Keratinocyte (primary cell): ENCODE results near the gene NEK2. TPM values are rescaled to one million over a fixed set of nuclear protein-coding genes. Genes with fewer than 3 reads are reported as not detected.

Experiments used
- DNase-seq: peaks from one replicate; pipeline ENCODE4 v3.0.0-alpha.2; 2011; ENCODE audit warnings: low read depth, missing footprints, low spot score
- FAIRE-seq: peaks from 2 replicates; lab custom pipeline; 2011; peaks lifted over from hg19 to GRCh38; lab: Jason Lieb, UNC
- H2AFZ ChIP-seq: 2 replicates; pipeline ENCODE4 v1.6.0; 2012; ENCODE audit warnings: low read length, control low read depth, inconsistent platforms; ENCODE audit not compliant: control insufficient read depth
- H3K27ac ChIP-seq: 2 replicates; pipeline ENCODE4 v1.5.1; 2011; ENCODE audit warnings: low read length; ENCODE audit not compliant: control insufficient read depth, insufficient read depth
- H3K27me3 ChIP-seq: 3 replicates; pipeline ENCODE4 v1.6.0; 2011; ENCODE audit warnings: low read length; ENCODE audit not compliant: control insufficient read depth, insufficient read depth; ENCODE audit errors: extremely low read depth
- H3K36me3 ChIP-seq, 2 experiments: 2 replicates in 1 of 2; 3 replicates in 1 of 2; pipeline ENCODE4 v1.5.1; 2011; ENCODE audit warnings: low read length in 2 of 2, mild to moderate bottlenecking in 1 of 2; ENCODE audit not compliant: control insufficient read depth in 2 of 2, insufficient read depth in 2 of 2; ENCODE audit errors: extremely low read depth in 1 of 2
- H3K4me1 ChIP-seq: 3 replicates; pipeline ENCODE4 v1.5.1; 2011; ENCODE audit warnings: low read length; ENCODE audit not compliant: control insufficient read depth, insufficient read depth; ENCODE audit errors: extremely low read depth
- H3K4me2 ChIP-seq: 3 replicates; pipeline ENCODE4 v1.6.0; 2011; ENCODE audit warnings: low read depth, low read length; ENCODE audit not compliant: control insufficient read depth, insufficient read depth; ENCODE audit errors: extremely low read depth
- H3K4me3 ChIP-seq, 3 experiments: fragments of 200-600 bp in 1 of 3; sonication (generic) in 1 of 3; 2 replicates in 2 of 3; 3 replicates in 1 of 3; pipeline ENCODE4 v1.5.1; 2011 to 2016; ENCODE audit warnings: low read length in 3 of 3, mild to moderate bottlenecking in 3 of 3, control low read depth in 2 of 3, inconsistent platforms in 1 of 3, low read depth in 1 of 3, mixed read lengths in 1 of 3, mixed run types in 1 of 3, moderate library complexity in 1 of 3; ENCODE audit not compliant: control insufficient read depth in 2 of 3, insufficient read depth in 2 of 3; ENCODE audit errors: extremely low read depth in 1 of 3
- H3K79me2 ChIP-seq: 2 replicates; pipeline ENCODE4 v1.6.0; 2012; ENCODE audit warnings: low read length; ENCODE audit not compliant: control insufficient read depth, insufficient read depth
- H3K9ac ChIP-seq: 3 replicates; pipeline ENCODE4 v1.6.0; 2011; ENCODE audit warnings: low read length; ENCODE audit not compliant: control insufficient read depth, insufficient read depth; ENCODE audit errors: extremely low read depth
- H3K9me1 ChIP-seq: 3 replicates; pipeline ENCODE4 v1.6.0; 2011; ENCODE audit warnings: low read length; ENCODE audit not compliant: control insufficient read depth, insufficient read depth; ENCODE audit errors: extremely low read depth
- H3K9me3 ChIP-seq: 2 replicates; pipeline ENCODE4 v1.5.1; 2012; ENCODE audit warnings: low read depth, low read length; ENCODE audit not compliant: control insufficient read depth
- H4K20me1 ChIP-seq: 3 replicates; pipeline ENCODE4 v1.6.0; 2011; ENCODE audit warnings: low read length; ENCODE audit not compliant: control insufficient read depth, insufficient read depth; ENCODE audit errors: extremely low read depth
- EZH2 ChIP-seq: IDR thresholded peaks from one replicate; pipeline ENCODE4 v1.6.1; 2012; ENCODE audit warnings: inconsistent platforms, mild to moderate bottlenecking, low read length, moderate library complexity
- dilution Hi-C: fragments of 300-500 bp; cut with MboI; formaldehyde crosslinking; loops from one replicate; pipeline ENCODE4 v1.7.0; 2020; ENCODE audit warnings: low sequenced_read_pairs; ENCODE audit not compliant: extremely low pct_ligation_motif_present
- polyA plus RNA-seq, 5 experiments: library from polyadenylated mRNA; depleted of rRNA in 3 of 5; stranded (reverse) in 3 of 5; stranded (forward) in 1 of 5; unstranded in 1 of 5; fragments of >200 nt; gene quantifications; 1 replicate in 1 of 5; 2 replicates in 3 of 5; 3 replicates in 1 of 5; pipeline versions ENCODE4 v1.2.1 to v1.2.3, GENCODE V29; 2011 to 2012; ENCODE audit warnings: missing spikeins in 2 of 5, low read depth in 1 of 5, low replicate concordance in 1 of 5
- TF ChIP-seq, protein P1 (sequence below), 3 experiments: IDR thresholded peaks in 1 of 3; conservative IDR thresholded peaks in 1 of 3; optimal IDR thresholded peaks in 1 of 3; 2 replicates in 2 of 3; 3 replicates in 1 of 3; pipeline versions ENCODE3 to v1.5.1; 2011; ENCODE audit warnings: low read length in 3 of 3, mild to moderate bottlenecking in 3 of 3, moderate library complexity in 2 of 3, control low read depth in 1 of 3, inconsistent platforms in 1 of 3; ENCODE audit not compliant: insufficient read depth in 2 of 3; ENCODE audit errors: extremely low read depth in 1 of 3

NEK2 gene
- polyA plus RNA-seq, 1 donor (not counting 4 experiments of a cell fraction or from before 2014, with no cell fraction given): 10.8 TPM

DNA sequence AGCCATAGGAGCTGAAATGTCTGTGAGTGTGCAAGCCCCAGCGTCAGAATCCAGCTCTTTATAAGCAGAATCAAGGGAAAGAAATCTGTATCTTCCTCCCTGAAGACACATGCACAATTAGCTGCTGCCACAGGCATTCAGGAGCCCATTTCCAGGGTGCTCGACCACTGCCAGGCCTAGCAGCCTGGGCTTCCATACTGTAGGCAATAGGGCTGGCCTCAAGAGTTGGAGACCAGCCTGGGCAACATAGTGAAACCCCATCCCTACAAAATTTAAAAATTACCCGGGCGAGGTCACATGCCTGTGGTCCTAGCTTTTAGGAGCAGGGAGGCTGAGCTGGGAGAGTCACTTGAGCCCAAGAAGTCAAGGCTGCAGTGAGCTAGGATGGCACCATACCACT is 41.0 kb downstream of the NEK2 start:
- Histone ChIP-seq H3K4me2 (no peak overlapping the region), H3K4me3 (no peak overlapping the region), H3K27ac (no peak overlapping the region), H3K36me3 (no peaks in the 10 kb centered on the region), H3K9me1 (no peaks in the 10 kb centered on the region), H2AFZ (no peak overlapping the region), H4K20me1 (no peaks in the 10 kb centered on the region), H3K9ac (no peak overlapping the region), H3K4me1 (peaks cover 30% of the 10 kb centered on the region), H3K79me2 (no peaks in the 10 kb centered on the region), H3K9me3 (no peaks in the 10 kb centered on the region), H3K27me3 (peaks cover 23% of the 10 kb centered on the region)
- DNase-seq (no peak), FAIRE-seq (no peak)
- dilution Hi-C loops: no loop called here
- TF ChIP-seq EZH2: no peak
- TF ChIP-seq, protein P1, sequence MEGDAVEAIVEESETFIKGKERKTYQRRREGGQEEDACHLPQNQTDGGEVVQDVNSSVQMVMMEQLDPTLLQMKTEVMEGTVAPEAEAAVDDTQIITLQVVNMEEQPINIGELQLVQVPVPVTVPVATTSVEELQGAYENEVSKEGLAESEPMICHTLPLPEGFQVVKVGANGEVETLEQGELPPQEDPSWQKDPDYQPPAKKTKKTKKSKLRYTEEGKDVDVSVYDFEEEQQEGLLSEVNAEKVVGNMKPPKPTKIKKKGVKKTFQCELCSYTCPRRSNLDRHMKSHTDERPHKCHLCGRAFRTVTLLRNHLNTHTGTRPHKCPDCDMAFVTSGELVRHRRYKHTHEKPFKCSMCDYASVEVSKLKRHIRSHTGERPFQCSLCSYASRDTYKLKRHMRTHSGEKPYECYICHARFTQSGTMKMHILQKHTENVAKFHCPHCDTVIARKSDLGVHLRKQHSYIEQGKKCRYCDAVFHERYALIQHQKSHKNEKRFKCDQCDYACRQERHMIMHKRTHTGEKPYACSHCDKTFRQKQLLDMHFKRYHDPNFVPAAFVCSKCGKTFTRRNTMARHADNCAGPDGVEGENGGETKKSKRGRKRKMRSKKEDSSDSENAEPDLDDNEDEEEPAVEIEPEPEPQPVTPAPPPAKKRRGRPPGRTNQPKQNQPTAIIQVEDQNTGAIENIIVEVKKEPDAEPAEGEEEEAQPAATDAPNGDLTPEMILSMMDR (optimal IDR thresholded peaks at IDR 0.05 in 1 of 3, IDR thresholded peaks at IDR 0.05 in 1 of 3, conservative IDR thresholded peaks at IDR 0.05 in 1 of 3; ENCODE audit: extremely low read depth in 1 of 3, insufficient read depth in 2 of 3, low read length in 3 of 3): no peak

DNA sequence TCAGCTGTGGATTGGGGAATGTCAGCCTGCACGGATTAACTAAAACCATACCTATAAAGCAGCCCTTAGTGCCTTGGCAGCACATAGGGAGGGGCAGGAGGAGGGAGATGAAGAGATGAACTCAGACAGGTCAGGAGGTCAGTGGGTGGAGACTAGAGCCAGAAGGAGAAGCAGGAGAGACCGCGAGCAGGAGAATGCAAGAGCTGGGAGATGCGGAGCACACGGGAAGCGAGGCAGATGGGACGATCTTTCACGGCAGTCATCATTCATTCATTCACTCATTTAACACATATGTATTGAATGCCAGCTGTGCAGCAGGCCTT is 41.9 kb downstream of the NEK2 start:
- DNase-seq (no peak), FAIRE-seq (no peak)
- Histone ChIP-seq H3K4me2 (peak overlapping the region; percentile 73), H3K4me1 (peaks cover 30% of the 10 kb centered on the region), H2AFZ (peak overlapping the region; percentile 43), H3K9ac (peak overlapping the region; percentile 58), H3K36me3 (no peaks in the 10 kb centered on the region), H3K79me2 (no peaks in the 10 kb centered on the region), H4K20me1 (no peaks in the 10 kb centered on the region), H3K27ac (peak overlapping the region; percentile 46), H3K9me1 (no peaks in the 10 kb centered on the region), H3K27me3 (peaks cover 32% of the 10 kb centered on the region), H3K4me3 (no peak overlapping the region), H3K9me3 (no peaks in the 10 kb centered on the region)
- dilution Hi-C loops: no loop called here
- TF ChIP-seq, protein P1 (optimal IDR thresholded peaks at IDR 0.05 in 1 of 3, IDR thresholded peaks at IDR 0.05 in 1 of 3, conservative IDR thresholded peaks at IDR 0.05 in 1 of 3; ENCODE audit: extremely low read depth in 1 of 3, insufficient read depth in 2 of 3, low read length in 3 of 3): no peak
- no peak for TF ChIP-seq EZH2
